Cerebellar cortex (tissue), 1 donor: ENCODE measurements around the gene ZNF346.
A peak's percentile ranks its signal among the peaks of the same experiment; 100 is the strongest.

ENCODE experiments used
- DNase-seq: peaks from one replicate; pipeline ENCODE4 v3.0.0-alpha.2; 2015; ENCODE audit warnings: low spot score

ZNF346 gene

GRCh38 chr5:177095088-177095669, 72.7 kb downstream of the ZNF346 start:
- DNase-seq = no peak

GRCh38 chr5:177096162-177097015, 73.9 kb downstream of the ZNF346 start:
- no peak for DNase-seq

DNA sequence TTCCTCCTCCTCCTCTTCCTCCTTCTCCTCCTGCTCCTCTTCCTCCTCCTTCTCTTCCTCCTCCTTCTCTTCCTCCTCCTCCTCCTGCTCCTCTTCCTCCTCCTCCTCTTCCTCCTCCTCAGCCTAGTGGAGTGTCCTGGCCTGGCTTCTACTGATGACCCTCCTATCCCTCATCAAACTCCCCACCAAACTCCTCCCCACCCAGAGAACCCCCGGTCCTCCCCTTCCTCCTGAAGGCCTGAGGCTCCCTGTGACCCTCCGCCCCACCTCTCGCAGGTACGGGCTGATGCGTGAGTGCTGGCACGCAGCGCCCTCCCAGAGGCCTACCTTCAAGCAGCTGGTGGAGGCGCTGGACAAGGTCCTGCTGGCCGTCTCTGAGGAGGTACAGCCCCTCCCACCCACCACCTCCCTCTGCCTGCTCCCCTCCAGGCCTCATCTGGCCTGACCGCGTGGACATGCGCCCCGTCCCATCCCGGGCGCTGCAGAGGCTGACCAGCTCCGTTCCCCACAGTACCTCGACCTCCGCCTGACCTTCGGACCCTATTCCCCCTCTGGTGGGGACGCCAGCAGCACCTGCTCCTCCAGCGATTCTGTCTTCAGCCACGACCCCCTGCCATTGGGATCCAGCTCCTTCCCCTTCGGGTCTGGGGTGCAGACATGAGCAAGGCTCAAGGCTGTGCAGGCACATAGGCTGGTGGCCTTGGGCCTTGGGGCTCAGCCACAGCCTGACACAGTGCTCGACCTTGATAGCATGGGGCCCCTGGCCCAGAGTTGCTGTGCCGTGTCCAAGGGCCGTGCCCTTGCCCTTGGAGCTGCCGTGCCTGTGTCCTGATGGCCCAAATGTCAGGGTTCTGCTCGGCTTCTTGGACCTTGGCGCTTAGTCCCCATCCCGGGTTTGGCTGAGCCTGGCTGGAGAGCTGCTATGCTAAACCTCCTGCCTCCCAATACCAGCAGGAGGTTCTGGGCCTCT, 74.8 kb downstream of the ZNF346 start:
- DNase-seq = no peak

GRCh38 chr5:177098120-177098469, 75.6 kb downstream of the ZNF346 start:
- no peak for DNase-seq

DNA sequence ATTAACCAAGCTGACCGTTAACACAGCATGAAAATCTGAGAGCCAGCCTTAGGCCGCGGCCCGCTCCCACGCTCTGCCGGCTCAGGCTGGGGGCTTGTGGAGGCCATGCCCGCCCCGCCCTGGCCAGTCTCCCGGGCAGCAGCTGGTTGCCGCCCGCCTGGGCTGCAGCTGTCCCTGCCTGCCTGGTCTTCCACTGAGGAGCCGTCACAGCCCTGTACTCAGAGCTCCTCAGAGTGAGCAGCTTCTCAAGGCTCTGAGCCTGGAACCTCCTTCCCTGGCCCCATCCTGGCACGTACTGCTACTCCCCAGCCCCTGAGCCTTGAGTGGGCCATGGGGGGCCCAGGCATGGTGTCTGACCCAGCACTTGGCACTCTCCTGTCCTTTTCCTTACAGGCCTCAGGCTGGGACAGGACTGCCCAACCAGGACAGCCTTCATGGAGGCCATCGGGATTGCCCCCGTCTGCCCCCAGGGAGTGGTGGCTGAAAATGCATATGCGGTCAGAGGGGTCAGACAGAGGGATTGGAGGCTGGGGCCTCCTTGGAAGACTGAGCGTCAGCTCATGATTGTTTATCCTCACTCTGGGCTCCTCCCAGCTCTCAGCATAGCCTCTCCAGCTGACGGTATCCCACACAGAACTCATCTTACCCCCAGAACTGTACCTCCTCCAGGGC, 76.1 kb downstream of the ZNF346 start:
- no peak for DNase-seq

DNA sequence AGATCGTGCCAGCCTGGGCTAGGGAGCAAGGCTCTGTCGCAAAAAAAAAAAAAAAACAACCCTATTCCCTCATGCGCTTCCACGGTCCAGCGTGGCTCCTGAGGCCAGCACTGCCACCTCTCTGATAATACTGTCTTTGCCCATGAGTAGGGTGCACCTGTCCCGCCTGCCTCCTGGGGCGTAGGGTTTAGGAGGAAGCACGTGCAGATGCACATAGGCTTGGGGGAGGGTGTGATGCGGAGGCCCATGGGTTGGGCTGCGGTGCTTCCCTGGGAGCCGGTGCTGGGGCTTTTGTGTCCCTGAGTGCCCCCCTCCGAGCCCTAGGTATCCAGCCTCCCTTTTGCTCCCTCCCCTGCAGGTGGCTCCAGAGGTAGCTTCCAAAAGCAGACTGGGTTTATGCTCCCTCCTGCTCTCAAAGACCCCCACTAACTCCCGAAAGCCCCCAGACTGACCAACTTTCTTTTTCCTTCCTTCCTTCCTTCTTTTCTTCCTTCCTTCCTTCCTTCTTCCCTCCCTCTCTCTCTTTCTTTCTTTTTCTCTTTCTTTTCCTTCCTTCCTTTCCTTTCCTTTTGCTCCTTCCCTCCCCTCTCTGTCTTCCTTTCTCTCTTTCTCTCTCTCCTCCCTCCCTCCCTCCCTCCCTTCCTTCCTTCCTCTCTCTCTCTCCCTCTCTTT, 77.1 kb downstream of the ZNF346 start:
- no peak for DNase-seq

DNA sequence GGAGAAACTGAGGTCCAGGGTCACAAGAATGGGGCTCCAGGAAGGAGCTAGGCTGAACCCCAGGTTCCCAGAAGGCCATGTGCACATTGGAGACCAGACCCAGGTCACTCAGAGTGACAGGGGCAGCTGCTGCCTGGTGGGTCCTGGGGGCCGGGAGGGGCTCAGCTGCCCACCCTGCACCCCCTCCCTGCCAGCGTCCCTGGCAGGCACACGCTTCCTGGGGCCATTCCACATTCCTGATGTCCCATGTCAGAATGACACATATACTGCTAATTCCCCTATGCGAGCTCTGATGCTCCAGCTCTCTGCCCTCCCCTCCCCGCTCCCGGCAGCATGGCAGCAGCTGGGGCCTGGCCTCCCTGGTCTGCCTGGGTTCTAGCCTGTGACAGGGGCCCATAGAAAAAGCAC, 78.2 kb downstream of the ZNF346 start:
- no peak for DNase-seq

DNA sequence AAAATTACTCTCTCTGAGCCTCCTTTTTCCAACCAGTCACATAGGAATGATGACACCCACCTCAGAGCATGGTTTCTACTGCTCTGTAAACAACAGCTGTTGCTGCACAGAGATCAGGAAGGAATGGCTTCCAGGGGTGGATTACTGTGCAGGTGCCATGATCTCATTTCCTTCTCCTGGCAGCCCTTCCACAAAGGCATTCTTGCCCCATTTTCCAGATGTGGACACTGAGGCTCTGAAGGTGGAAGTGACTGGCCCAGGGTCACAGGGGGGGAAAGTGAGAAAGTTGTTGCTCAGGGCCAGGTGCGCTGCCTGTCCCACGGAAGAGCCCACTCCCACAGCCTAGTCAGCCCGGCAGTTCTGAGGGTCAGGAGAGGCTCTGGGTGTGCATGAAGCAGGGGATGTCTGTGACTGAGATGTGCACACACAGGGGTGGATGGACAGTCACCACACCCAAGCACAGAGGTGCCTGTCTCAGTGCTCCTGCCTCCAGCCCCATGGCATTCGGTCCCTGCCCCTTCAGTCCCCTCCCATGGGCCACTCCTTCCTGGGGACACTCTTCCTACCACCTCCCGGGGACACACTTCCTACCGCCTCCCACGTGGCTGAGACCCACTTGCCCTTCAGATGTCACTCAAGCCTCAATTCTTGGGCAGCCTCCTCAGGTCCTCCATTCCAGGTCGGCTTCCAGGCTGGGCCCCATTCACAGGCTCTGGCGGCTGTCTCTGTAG, 81.2 kb downstream of the ZNF346 start:
- no peak for DNase-seq

- no peak for DNase-seq
Observed at GRCh38 chr5:177105691-177106476, 83.4 kb downstream of the ZNF346 start.

DNA sequence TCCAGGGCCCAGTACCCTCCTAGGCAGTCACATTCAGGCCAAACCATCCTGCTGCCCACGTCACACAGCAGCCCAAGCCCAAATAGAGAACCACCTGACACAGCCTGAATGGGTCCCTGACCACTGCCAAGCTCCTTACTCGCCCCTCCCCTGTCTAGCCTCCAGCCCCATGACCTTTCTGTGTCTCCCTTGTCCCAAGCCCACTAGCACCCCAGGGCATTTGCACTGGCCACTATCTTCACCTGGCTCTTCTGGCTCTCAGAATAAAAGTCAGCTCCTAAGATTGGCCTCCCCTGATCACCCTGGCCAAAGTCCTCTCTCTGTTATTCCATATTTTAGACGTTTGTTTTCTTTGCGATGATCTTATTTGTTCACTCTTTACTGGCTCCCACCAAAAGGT, 84.7 kb downstream of the ZNF346 start:
- no peak for DNase-seq

DNA sequence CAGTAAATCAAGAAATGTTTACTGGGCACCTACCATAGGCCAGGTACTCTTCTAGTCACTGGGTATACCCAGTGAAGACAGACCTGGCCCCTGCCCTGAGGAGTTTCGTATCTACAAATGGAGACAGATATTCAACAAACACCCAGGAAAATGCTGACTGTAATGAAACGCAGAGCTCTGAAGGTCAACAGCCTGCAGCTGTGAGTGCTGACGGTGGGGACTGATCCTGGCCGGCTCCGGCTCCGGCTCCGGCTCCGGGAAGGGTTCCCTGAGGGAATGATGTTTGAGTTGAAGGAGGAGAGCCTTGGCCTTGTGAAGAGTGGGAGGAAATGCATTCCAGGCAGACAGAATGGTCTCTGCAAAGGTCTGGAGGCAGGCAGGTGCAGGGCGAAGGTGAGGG, 87.3 kb downstream of the ZNF346 start:
- no peak for DNase-seq

- peak; percentile 60 for DNase-seq
Observed at GRCh38 chr5:177111720-177112394, 89.4 kb downstream of the ZNF346 start.

DNA sequence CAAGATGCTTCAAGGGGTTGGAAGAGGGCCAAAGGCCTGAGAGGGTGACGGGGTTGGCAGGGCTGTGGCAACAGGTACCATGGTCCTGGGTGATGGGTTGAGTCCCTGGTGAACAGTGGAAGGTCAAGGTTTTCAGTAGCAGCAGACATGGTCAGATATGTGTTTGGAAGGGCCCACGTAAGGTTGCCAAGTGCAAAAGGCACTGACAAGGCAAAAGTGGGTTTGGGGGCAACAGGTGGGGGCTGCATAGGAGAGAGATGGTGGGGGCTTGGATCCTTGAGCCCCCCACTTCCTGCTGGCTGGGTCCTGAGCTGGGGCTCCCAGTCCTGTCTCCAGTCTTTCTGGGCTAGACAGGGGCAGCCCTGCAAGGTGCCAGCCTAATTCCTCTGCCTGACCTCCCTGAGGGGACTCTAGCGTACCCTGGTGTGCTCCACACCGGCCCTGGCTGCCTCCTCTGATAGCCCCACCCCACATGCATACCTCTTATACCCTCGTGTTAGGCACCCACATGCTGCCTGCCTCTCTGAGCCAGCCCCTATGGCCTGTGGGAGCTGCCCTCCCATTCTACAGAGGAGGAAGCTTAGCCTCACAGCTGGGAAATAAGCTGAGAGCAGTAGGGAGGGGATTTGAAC, 90.2 kb downstream of the ZNF346 start:
- DNase-seq = no peak

- peak; percentile 86 for DNase-seq
Observed at GRCh38 chr5:177113566-177114424, 91.3 kb downstream of the ZNF346 start.

- peak; percentile 76 for DNase-seq
Observed at GRCh38 chr5:177116631-177117373, 94.3 kb downstream of the ZNF346 start.

DNA sequence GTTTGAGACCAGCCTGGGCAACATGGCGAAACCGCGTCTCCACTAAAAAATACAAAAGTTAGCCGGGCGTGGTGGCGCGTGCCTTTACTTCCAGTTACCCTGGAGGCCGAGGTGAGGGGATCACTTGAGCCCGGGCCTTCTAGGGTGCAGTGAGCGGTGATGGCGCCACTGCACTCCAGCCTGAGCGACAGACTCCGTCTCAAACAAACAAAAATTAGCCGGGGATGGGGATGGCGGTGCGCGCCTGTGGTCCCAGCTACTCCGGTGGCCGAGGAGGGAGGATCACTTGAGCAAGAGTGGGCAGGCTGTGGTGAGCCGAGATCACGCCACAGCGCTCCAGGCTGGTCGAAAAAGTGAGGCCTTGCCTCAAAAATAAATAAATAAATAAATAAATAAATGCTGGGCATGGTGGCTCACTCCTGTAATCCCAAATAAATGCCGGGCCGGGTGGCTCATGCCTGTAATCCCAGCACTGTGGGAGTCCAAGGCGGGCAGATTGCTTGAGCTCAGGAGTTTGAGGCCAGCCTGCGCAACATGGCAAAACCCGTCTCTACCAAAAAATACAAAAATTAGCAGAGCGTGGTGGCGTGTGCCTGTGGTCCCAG, 95.0 kb downstream of the ZNF346 start:
- DNase-seq = no peak

DNA sequence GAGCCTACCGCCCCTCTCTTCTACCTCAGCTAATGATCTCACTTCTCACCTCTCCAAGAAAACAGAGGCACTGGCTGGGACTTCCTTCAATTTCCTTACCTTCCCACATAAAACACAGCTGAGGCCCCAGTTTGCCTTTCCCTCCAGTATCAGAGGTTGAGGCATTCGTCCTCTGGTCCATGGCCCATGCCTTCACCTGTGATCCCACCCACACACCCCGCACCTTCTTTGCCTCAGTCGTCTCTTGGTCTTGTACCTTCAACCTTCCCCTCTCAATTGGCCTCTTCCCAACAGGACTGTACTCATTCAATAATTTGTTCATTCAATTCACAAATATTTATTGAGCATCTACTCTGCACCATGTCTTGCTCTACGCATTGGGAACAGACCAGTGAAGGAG, 100.1 kb downstream of the ZNF346 start:
- no peak for DNase-seq
